HepG2 (cell line): ENCODE data around the gene SALL4. TPM values are rescaled to one million over a fixed set of nuclear protein-coding genes. Genes with fewer than 3 reads are reported as not detected.

Experiments
- CEBPG ChIP-seq: IDR thresholded peaks from 2 replicates; pipeline ENCODE4 v1.6.1; 2016
- EHMT2 ChIP-seq: fragments of 200-600 bp; sonication (generic); IDR thresholded peaks from 2 replicates; pipeline ENCODE4 v1.7.0; 2017; ENCODE audit warnings: antibody characterized with exemption, low read depth, low read length, borderline replicate concordance
- JUN ChIP-seq: sonication (generic); formaldehyde crosslinking; IDR thresholded peaks from 2 replicates; pipeline ENCODE4 v1.4.0; 2020; ENCODE audit warnings: mild to moderate bottlenecking, missing genetic modification reagents
- KLF16 ChIP-seq, 2 experiments: sonication (generic) in 1 of 2; formaldehyde crosslinking in 1 of 2; IDR thresholded peaks; 2 replicates each; pipeline versions ENCODE4 v1.6.1 to v1.8.0; 2016 to 2023; ENCODE audit warnings: missing genetic modification reagents in 2 of 2, missing compliant biosample characterization in 1 of 2
- PAF1 ChIP-seq: IDR thresholded peaks from 2 replicates; pipeline ENCODE4 v1.6.1; 2016; ENCODE audit warnings: missing genetic modification reagents, missing compliant biosample characterization
- PITX1 ChIP-seq: sonication (generic); formaldehyde crosslinking; IDR thresholded peaks from 2 replicates; pipeline ENCODE4 v1.5.1; 2020; ENCODE audit warnings: mild to moderate bottlenecking, missing genetic modification reagents
- POLR2A ChIP-seq, 2 experiments: IDR thresholded peaks; 2 replicates each; pipeline ENCODE4 v1.6.1; 2011; ENCODE audit warnings: low read depth in 2 of 2, low read length in 2 of 2, mild to moderate bottlenecking in 1 of 2, moderate library complexity in 1 of 2; ENCODE audit not compliant: insufficient read depth in 1 of 2
- PREB ChIP-seq: sonication (generic); formaldehyde crosslinking; IDR thresholded peaks from 2 replicates; pipeline ENCODE4 v1.4.0; 2020; ENCODE audit warnings: missing genetic modification reagents
- RFX5 ChIP-seq: IDR thresholded peaks from 2 replicates; pipeline ENCODE4 v1.6.1; 2011; ENCODE audit warnings: low read depth, low read length, improper control_type of control experiment
- ZBED4 ChIP-seq: sonication (generic); formaldehyde crosslinking; IDR thresholded peaks from 2 replicates; pipeline ENCODE4 v1.4.0; 2020; ENCODE audit warnings: missing genetic modification reagents, borderline replicate concordance
- ZBTB39 ChIP-seq: sonication (generic); formaldehyde crosslinking; IDR thresholded peaks from 2 replicates; pipeline ENCODE4 v1.5.0; 2020; ENCODE audit warnings: missing genetic modification reagents
- ZKSCAN1 ChIP-seq: fragments of 150-350 bp; IDR thresholded peaks from 2 replicates; pipeline ENCODE4 v1.6.1; 2014; ENCODE audit warnings: low read length
- ZNF230 ChIP-seq: sonication (generic); formaldehyde crosslinking; IDR thresholded peaks from 2 replicates; pipeline ENCODE4 v1.4.0; 2020; ENCODE audit warnings: mild to moderate bottlenecking, missing genetic modification reagents
- ZNF367 ChIP-seq: sonication (generic); formaldehyde crosslinking; IDR thresholded peaks from 2 replicates; pipeline ENCODE4 v1.4.0; 2020; ENCODE audit warnings: missing genetic modification reagents, borderline replicate concordance
- ZNF503 ChIP-seq: sonication (generic); formaldehyde crosslinking; IDR thresholded peaks from 2 replicates; pipeline ENCODE4 v1.4.0; 2020; ENCODE audit warnings: missing genetic modification reagents
- ZNF616 ChIP-seq: sonication (generic); formaldehyde crosslinking; IDR thresholded peaks from 2 replicates; pipeline ENCODE4 v1.5.0; 2020; ENCODE audit warnings: low read depth, mild to moderate bottlenecking, missing genetic modification reagents
- ZNF7 ChIP-seq: IDR thresholded peaks from 2 replicates; pipeline ENCODE4 v1.6.1; 2016; ENCODE audit warnings: missing biosample characterization, missing genetic modification reagents
- ZNF704 ChIP-seq: sonication (generic); formaldehyde crosslinking; IDR thresholded peaks from 2 replicates; pipeline ENCODE4 v1.8.1; 2023; ENCODE audit warnings: mild to moderate bottlenecking, inconsistent platforms, moderate library complexity, missing genetic modification reagents, borderline replicate concordance
- ZNF780A ChIP-seq: sonication (generic); formaldehyde crosslinking; IDR thresholded peaks from 2 replicates; pipeline ENCODE4 v1.8.0; 2022; ENCODE audit warnings: mild to moderate bottlenecking, missing genetic modification reagents, moderate library complexity
- ZNF841 ChIP-seq: sonication (generic); formaldehyde crosslinking; IDR thresholded peaks from 2 replicates; pipeline ENCODE4 v1.8.1; 2023; ENCODE audit warnings: missing genetic modification reagents, borderline replicate concordance
- polyA plus RNA-seq, 8 experiments: library from polyadenylated mRNA; depleted of rRNA in 3 of 8; stranded (reverse) in 7 of 8; unstranded in 1 of 8; fragments of >200 nt; fragmentation: Illumina TruSeq in 4 of 8; extraction: Trizol in 4 of 8; gene quantifications; 2 replicates each; pipeline versions ENCODE4 v1.2.1 to v1.2.3, GENCODE V29; 2011 to 2016; ENCODE audit warnings: low read depth in 4 of 8, missing spikeins in 1 of 8, mixed read lengths in 1 of 8; ENCODE audit not compliant: insufficient read depth in 1 of 8
- total RNA-seq, 5 experiments: library from RNA; depleted of rRNA; stranded (reverse); fragments of >200 nt; fragmentation: Illumina TruSeq; extraction: Trizol; gene quantifications; 2 replicates each; pipeline ENCODE4 v1.2.3, GENCODE V29; 2016; ENCODE audit warnings: low read depth in 1 of 5

SALL4 gene
- total and polyA plus RNA-seq, 2 of the 13 experiments (the other 11 are each of a cell fraction or from before 2014, with no cell fraction given): 0.33 to 1.8 TPM

- no peak for TF ChIP-seq ZBED4 (CRISPR knock-in tag)
- TF ChIP-seq KLF16 (CRISPR knock-in tag; IDR thresholded peaks at IDR 0.05): 0 out of 4 replicates have a peak, but pooled peaks of 1 of the 2 experiments have one; percentile 39
- TF ChIP-seq RFX5: no peak
- no peak for TF ChIP-seq ZNF367 (CRISPR knock-in tag)
- TF ChIP-seq ZNF841 (CRISPR knock-in tag): no peak
- TF ChIP-seq PITX1 (CRISPR knock-in tag): peak; percentile 44; the same call in 1 of the 2 replicates
- no peak for TF ChIP-seq PREB (CRISPR knock-in tag)
- no peak for TF ChIP-seq ZNF503
- 0 out of 2 replicates have a peak, but pooled peaks have one; percentile 60 for TF ChIP-seq ZNF780A (CRISPR knock-in tag)
- TF ChIP-seq CEBPG (CRISPR knock-in tag): 0 out of 2 replicates have a peak, but pooled peaks have one; percentile 13
- no peak for TF ChIP-seq ZKSCAN1
- TF ChIP-seq PAF1 (CRISPR knock-in tag): no peak
- TF ChIP-seq JUN (CRISPR knock-in tag): 0 out of 2 replicates have a peak, but pooled peaks have one; percentile 47
- no peak for TF ChIP-seq ZNF704 (CRISPR knock-in tag)
- TF ChIP-seq EHMT2: no peak
- TF ChIP-seq ZNF230 (CRISPR knock-in tag): no peak
- TF ChIP-seq ZBTB39 (CRISPR knock-in tag): no peak
- no peak for TF ChIP-seq ZNF7
- no peak for TF ChIP-seq ZNF616 (CRISPR knock-in tag)
- TF ChIP-seq POLR2A (IDR thresholded peaks at IDR 0.05; ENCODE audit: insufficient read depth in 1 of 2, low read depth in 2 of 2, low read length in 2 of 2): no peak
These were observed 33.4 kb downstream of the SALL4 start (continued) for GRCh38 chr20:51768759-51769517.
